ENCODE measurements around the gene DCST1. TPM values are rescaled to one million over a fixed set of nuclear protein-coding genes. Genes with fewer than 3 reads are reported as not detected.
A peak's percentile ranks its signal among the peaks of the same experiment; 100 is the strongest.

The DCST1 gene
- total RNA-seq, 1 donor from 2014 or later = not detected

DNA sequence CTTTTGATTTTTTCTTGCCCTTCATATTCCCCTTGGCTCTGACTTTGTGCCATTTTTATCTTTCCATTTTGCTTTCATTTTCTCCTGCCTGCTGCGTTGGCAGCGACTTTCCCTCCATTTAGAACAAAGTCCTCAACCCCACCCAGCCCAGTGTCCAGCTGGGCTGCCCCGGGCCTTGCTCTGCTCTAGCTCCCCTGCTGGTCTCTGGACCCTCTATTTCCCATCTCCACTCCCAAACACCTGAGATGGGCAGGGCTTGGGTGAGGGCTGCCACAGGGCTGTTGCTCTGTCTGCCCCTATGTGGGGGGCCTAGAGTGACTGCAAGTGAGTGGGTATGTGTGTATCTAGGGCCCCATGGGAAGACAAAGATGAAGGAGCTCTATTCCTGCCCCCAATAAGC is 10.2 kb downstream of the DCST1 start:
- peaks cover 51% of the 10 kb centered on the region for H3K4me1 Mint-ChIP-seq (ENCODE audit: unreplicated experiment)
- peaks cover 3% of the 10 kb centered on the region for H3K36me3 Mint-ChIP-seq (ENCODE audit: low read depth, unreplicated experiment)
- H3K27ac Mint-ChIP-seq (ENCODE audit: unreplicated experiment) = peak overlapping the region; percentile 93
- no peak for DNase-seq (ENCODE audit: low spot score)
- H3K4me3 Mint-ChIP-seq (ENCODE audit: unreplicated experiment) = peak overlapping the region; percentile 42
- peaks cover 12% of the 10 kb centered on the region for H3K27me3 Mint-ChIP-seq (ENCODE audit: unreplicated experiment)
- TF ChIP-seq, protein P1, sequence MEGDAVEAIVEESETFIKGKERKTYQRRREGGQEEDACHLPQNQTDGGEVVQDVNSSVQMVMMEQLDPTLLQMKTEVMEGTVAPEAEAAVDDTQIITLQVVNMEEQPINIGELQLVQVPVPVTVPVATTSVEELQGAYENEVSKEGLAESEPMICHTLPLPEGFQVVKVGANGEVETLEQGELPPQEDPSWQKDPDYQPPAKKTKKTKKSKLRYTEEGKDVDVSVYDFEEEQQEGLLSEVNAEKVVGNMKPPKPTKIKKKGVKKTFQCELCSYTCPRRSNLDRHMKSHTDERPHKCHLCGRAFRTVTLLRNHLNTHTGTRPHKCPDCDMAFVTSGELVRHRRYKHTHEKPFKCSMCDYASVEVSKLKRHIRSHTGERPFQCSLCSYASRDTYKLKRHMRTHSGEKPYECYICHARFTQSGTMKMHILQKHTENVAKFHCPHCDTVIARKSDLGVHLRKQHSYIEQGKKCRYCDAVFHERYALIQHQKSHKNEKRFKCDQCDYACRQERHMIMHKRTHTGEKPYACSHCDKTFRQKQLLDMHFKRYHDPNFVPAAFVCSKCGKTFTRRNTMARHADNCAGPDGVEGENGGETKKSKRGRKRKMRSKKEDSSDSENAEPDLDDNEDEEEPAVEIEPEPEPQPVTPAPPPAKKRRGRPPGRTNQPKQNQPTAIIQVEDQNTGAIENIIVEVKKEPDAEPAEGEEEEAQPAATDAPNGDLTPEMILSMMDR (IDR thresholded peaks at IDR 0.05; ENCODE audit: unreplicated experiment) = no peak
- no peaks in the 10 kb centered on the region for H3K9me3 Mint-ChIP-seq (ENCODE audit: unreplicated experiment)

DNA sequence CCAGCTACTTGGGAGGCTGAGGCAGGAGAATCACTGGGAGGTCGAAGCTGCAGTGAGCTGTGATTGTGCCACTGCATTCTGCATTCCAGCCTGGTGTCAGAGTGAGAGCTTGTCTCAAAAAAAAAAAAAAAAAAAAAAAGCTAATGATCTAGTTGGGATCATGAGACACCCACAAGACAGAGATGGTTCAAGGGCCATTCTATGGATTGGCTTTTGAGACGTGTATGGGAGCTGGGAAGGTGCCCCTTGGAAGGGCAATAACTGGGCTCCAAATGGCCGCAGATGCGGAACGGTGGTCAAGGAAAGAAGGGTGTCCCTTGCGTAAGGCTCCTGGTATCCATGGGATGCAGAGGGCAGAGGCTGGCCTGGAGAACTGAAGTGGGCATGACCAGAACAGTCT is 10.7 kb downstream of the DCST1 start:
- H3K27me3 Mint-ChIP-seq (ENCODE audit: unreplicated experiment) = peaks cover 17% of the 10 kb centered on the region
- peaks cover 51% of the 10 kb centered on the region for H3K4me1 Mint-ChIP-seq (ENCODE audit: unreplicated experiment)
- no peaks in the 10 kb centered on the region for H3K9me3 Mint-ChIP-seq (ENCODE audit: unreplicated experiment)
- TF ChIP-seq, protein P1 (IDR thresholded peaks at IDR 0.05; ENCODE audit: unreplicated experiment) = no peak
- DNase-seq (ENCODE audit: low spot score) = no peak
- H3K36me3 Mint-ChIP-seq (ENCODE audit: low read depth, unreplicated experiment) = peaks cover 7% of the 10 kb centered on the region
- peak overlapping the region; percentile 47 for H3K4me3 Mint-ChIP-seq (ENCODE audit: unreplicated experiment)
- peak overlapping the region; percentile 93 for H3K27ac Mint-ChIP-seq (ENCODE audit: unreplicated experiment)

DNA sequence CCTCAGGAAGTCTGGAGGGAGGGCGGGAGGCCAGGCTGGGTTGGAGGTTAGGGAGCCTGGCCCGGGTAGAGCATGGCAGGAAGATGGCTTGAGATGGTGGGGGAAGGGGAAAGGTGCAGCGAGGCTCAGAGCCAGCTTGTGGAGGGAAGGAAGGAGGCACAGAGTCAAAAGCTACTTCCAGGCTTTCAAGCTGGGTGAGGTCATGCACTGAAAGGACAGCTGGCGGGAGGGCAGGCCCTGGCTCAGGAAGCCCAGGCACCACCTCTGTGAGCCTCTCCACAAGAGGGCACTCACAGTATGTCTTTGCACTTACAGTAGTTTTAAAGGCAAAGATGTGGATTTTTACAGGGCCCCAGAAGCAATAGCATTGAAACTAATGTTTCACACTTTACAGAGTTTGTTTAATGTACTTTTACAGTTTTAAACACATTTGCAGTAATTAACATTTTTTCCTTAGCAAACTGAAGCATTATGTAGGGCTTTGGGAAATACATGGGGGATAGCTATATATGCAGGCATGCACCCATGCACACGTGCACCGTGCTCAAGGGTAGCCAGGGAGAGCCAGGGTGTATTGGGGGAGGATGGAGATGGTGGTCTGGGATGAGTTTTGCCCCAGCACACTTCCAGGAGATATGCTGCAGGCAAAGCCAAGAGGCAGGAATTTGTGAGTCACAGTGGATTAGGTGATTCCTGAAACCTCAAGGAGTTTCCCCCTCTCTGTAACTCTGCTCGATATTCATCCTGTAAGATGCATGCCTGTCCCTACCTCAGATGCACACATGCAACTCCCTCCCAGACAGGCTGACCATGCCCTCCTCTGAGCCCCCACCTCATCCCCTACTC is 11.4 kb downstream of the DCST1 start:
- TF ChIP-seq, protein P1 (IDR thresholded peaks at IDR 0.05; ENCODE audit: unreplicated experiment) = peak; percentile 29
- H3K4me3 Mint-ChIP-seq (ENCODE audit: unreplicated experiment) = peak overlapping the region; percentile 43
- DNase-seq (ENCODE audit: low spot score) = peak; percentile 78
- H3K27ac Mint-ChIP-seq (ENCODE audit: unreplicated experiment) = peak overlapping the region; percentile 93
- H3K27me3 Mint-ChIP-seq (ENCODE audit: unreplicated experiment) = peaks cover 17% of the 10 kb centered on the region
- H3K9me3 Mint-ChIP-seq (ENCODE audit: unreplicated experiment) = no peaks in the 10 kb centered on the region
- peaks cover 57% of the 10 kb centered on the region for H3K4me1 Mint-ChIP-seq (ENCODE audit: unreplicated experiment)
- H3K36me3 Mint-ChIP-seq (ENCODE audit: low read depth, unreplicated experiment) = peaks cover 12% of the 10 kb centered on the region

DNA sequence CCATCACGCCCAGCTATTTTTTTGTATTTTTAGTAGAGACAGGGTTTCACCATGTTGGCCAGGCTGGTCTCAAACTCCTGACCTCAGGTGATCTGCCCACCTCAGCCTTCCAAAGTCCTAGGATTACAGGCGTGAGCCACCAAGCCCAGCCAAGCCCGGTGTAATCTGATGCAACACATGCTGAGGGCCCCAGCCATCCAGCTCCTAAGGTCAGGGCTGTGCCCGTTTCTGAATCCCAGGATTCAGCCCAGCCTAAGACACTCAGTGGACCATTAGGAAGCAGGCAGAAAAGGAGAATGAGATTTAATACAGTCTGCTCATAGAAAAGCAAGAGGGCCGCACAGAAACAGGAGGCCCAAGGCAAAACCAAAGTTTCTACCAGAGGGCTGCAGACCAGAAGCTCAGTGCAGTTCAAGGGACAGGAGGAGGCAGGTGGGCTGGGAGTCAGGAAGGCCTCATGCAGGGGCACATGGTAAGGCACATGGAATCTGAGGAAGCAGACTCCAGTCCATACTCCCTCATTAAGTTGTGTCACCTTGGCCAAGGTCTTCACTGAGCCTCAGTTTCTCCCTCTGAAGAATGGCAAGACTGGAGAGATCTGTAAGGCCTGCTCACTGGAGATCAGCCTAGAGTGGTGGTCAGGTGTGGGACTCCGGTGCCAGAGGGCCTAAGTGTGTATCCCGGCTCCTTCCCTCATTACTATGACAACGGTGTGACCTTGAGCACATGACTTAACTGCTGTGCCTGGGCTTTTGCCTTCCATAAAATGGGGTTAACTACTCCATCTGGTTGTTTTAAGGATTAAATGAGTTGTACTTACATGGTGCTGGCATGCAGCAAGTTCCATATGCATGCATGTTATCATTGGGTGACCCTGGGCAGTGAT is 15.1 kb downstream of the DCST1 start:
- no peaks in the 10 kb centered on the region for H3K9me3 Mint-ChIP-seq (ENCODE audit: unreplicated experiment)
- peaks cover 70% of the 10 kb centered on the region for H3K4me1 Mint-ChIP-seq (ENCODE audit: unreplicated experiment)

More for the DNA sequence above, 15.1 kb downstream of the DCST1 start:
- TF ChIP-seq, protein P1 (IDR thresholded peaks at IDR 0.05; ENCODE audit: unreplicated experiment) = no peak
- Mint-ChIP-seq H3K27ac (ENCODE audit: unreplicated experiment) (peak overlapping the region; percentile 96), H3K27me3 (ENCODE audit: unreplicated experiment) (peaks cover 20% of the 10 kb centered on the region), H3K4me3 (ENCODE audit: unreplicated experiment) (no peak overlapping the region), H3K36me3 (ENCODE audit: low read depth, unreplicated experiment) (peaks cover 17% of the 10 kb centered on the region)
- no peak for DNase-seq (ENCODE audit: low spot score)
